ENCODE results near the gene SEMA4F.

- TF ChIP-seq, protein P1, sequence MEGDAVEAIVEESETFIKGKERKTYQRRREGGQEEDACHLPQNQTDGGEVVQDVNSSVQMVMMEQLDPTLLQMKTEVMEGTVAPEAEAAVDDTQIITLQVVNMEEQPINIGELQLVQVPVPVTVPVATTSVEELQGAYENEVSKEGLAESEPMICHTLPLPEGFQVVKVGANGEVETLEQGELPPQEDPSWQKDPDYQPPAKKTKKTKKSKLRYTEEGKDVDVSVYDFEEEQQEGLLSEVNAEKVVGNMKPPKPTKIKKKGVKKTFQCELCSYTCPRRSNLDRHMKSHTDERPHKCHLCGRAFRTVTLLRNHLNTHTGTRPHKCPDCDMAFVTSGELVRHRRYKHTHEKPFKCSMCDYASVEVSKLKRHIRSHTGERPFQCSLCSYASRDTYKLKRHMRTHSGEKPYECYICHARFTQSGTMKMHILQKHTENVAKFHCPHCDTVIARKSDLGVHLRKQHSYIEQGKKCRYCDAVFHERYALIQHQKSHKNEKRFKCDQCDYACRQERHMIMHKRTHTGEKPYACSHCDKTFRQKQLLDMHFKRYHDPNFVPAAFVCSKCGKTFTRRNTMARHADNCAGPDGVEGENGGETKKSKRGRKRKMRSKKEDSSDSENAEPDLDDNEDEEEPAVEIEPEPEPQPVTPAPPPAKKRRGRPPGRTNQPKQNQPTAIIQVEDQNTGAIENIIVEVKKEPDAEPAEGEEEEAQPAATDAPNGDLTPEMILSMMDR (IDR thresholded peaks at IDR 0.05) = no peak
- TF ChIP-seq POLR2A (IDR thresholded peaks at IDR 0.05) (no peak), EP300 (IDR thresholded peaks at IDR 0.05) (no peak)
Observed at GRCh38 chr2:74714691-74715080, 60.6 kb downstream of the SEMA4F start.
